Activated effector memory CD4-positive, alpha-beta T cell treated with Interleukin-2 at 50 U/mL for 16 hours (primary cell): Measurements from ENCODE around the gene PIGQ.
A peak's percentile ranks its signal among the peaks of the same experiment; 100 is the strongest.

Source experiments
- DNase-seq: peaks from one replicate; pipeline ENCODE4 v3.0.0-alpha.2; 2020

The PIGQ gene

GRCh38 chr16:572865-573650 lies 3.3 kb downstream of the PIGQ start:
- no peak for DNase-seq

GRCh38 chr16:574021-574760 lies 4.4 kb downstream of the PIGQ start:
- DNase-seq, result no peak

GRCh38 chr16:575354-576196 lies 5.8 kb downstream of the PIGQ start:
- no peak for DNase-seq

GRCh38 chr16:576197-576822 lies 6.5 kb downstream of the PIGQ start:
- no peak for DNase-seq

GRCh38 chr16:576823-577201 lies 7.0 kb downstream of the PIGQ start:
- DNase-seq, result no peak

GRCh38 chr16:577796-578195 lies 8.0 kb downstream of the PIGQ start:
- no peak for DNase-seq

- no peak for DNase-seq
These were observed 8.6 kb downstream of the PIGQ start for GRCh38 chr16:578232-578869.

- DNase-seq, result peak; percentile 53
These were observed 9.2 kb downstream of the PIGQ start for GRCh38 chr16:578870-579405.

GRCh38 chr16:580141-580945 lies 10.6 kb downstream of the PIGQ start:
- DNase-seq, result no peak

GRCh38 chr16:580946-581498 lies 11.3 kb downstream of the PIGQ start:
- no peak for DNase-seq

- DNase-seq, result no peak
These were observed 12.4 kb downstream of the PIGQ start for GRCh38 chr16:582218-582613.

- no peak for DNase-seq
These were observed 13.0 kb downstream of the PIGQ start for GRCh38 chr16:582614-583331.

- no peak for DNase-seq
These were observed 13.7 kb downstream of the PIGQ start for GRCh38 chr16:583470-583814.

GRCh38 chr16:583815-584591 lies 14.2 kb downstream of the PIGQ start:
- DNase-seq, result no peak

GRCh38 chr16:585351-585750 lies 15.6 kb downstream of the PIGQ start:
- DNase-seq, result no peak

GRCh38 chr16:586047-586644 lies 16.4 kb downstream of the PIGQ start:
- no peak for DNase-seq

GRCh38 chr16:586645-587590 lies 17.1 kb downstream of the PIGQ start:
- no peak for DNase-seq

GRCh38 chr16:588639-588888 lies 18.8 kb downstream of the PIGQ start:
- DNase-seq, result peak; percentile 48
